AG20443 (cell line): Measurements from ENCODE around the gene FMN1.

Experiments
- DNase-seq: peaks from one replicate; pipeline ENCODE4 v3.0.0; 2012; ENCODE audit warnings: low spot score, mixed read lengths

FMN1 gene

GRCh38 chr15:32718821-32719716 lies 475.4 kb downstream of the FMN1 start:
- DNase-seq: peak; percentile 28

- DNase-seq: peak; percentile 40
These were observed 476.2 kb downstream of the FMN1 start for GRCh38 chr15:32718227-32718820.

- DNase-seq: peak; percentile 92
These were observed 476.9 kb downstream of the FMN1 start, which contains the start of gene GREM1 for GRCh38 chr15:32717426-32718226. Gene GREM1 (plus strand): TSS chr15:32718004. CDS start chr15:32730691, 12,687 bp downstream.

GRCh38 chr15:32716915-32717425 lies 477.5 kb downstream of the FMN1 start:
- DNase-seq: no peak

GRCh38 chr15:32716216-32716914 lies 478.1 kb downstream of the FMN1 start:
- DNase-seq: no peak
